ENCODE measurements around the gene LMTK2. TPM values are rescaled to one million over a fixed set of nuclear protein-coding genes. Genes with fewer than 3 reads are reported as not detected.

LMTK2 gene
- total and polyA plus RNA-seq, 2 donors (not counting 1 experiment from before 2014, with no cell fraction given): 5.2 to 6.9 TPM

- Histone ChIP-seq H3K4me2 (ENCODE audit: extremely low read depth, insufficient read depth, low read length) (no peak overlapping the region), H3K4me3 (replicated peaks in 1 of 4; ENCODE audit: control extremely low read depth in 1 of 4, insufficient read depth in 1 of 4, low read depth in 3 of 4, low read length in 4 of 4) (no peak overlapping the region), H2AFZ (ENCODE audit: low read length) (no peak overlapping the region), H4K20me1 (ENCODE audit: control insufficient read depth, extremely low read depth, insufficient read depth, low read length) (no peaks in the 10 kb centered on the region), H3K27me3 (ENCODE audit: control insufficient read depth, insufficient read depth, low read length) (no peaks in the 10 kb centered on the region), H3K9me3 (ENCODE audit: control insufficient read depth, insufficient read depth, low read depth, low read length) (no peaks in the 10 kb centered on the region), H3K36me3 (ENCODE audit: control insufficient read depth, insufficient read depth, low read length) (no peaks in the 10 kb centered on the region), H3K79me2 (ENCODE audit: control insufficient read depth, insufficient read depth, low read length) (no peaks in the 10 kb centered on the region), H3K27ac (ENCODE audit: insufficient read depth, low read length) (no peak overlapping the region), H3K9ac (ENCODE audit: insufficient read depth, low read length) (no peak overlapping the region), H3K4me1 (ENCODE audit: control insufficient read depth, extremely low read depth, insufficient read depth, low read length) (no peaks in the 10 kb centered on the region)
- DNase-seq (ENCODE audit: low read depth in 2 of 2): no peak
- no peak for TF ChIP-seq EZH2 (IDR thresholded peaks at IDR 0.05; ENCODE audit: low read length, missing control alignments)
- TF ChIP-seq, protein P1, sequence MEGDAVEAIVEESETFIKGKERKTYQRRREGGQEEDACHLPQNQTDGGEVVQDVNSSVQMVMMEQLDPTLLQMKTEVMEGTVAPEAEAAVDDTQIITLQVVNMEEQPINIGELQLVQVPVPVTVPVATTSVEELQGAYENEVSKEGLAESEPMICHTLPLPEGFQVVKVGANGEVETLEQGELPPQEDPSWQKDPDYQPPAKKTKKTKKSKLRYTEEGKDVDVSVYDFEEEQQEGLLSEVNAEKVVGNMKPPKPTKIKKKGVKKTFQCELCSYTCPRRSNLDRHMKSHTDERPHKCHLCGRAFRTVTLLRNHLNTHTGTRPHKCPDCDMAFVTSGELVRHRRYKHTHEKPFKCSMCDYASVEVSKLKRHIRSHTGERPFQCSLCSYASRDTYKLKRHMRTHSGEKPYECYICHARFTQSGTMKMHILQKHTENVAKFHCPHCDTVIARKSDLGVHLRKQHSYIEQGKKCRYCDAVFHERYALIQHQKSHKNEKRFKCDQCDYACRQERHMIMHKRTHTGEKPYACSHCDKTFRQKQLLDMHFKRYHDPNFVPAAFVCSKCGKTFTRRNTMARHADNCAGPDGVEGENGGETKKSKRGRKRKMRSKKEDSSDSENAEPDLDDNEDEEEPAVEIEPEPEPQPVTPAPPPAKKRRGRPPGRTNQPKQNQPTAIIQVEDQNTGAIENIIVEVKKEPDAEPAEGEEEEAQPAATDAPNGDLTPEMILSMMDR (conservative IDR thresholded peaks at IDR 0.05 in 1 of 2, IDR thresholded peaks at IDR 0.05 in 1 of 2; ENCODE audit: low read depth in 1 of 2, low read length in 2 of 2): no peak
Observed at GRCh38 chr7:98178762-98179490, 72.3 kb downstream of the LMTK2 start.

- no peak overlapping the region for H3K9ac ChIP-seq (ENCODE audit: insufficient read depth, low read length)
- H3K27me3 ChIP-seq (ENCODE audit: control insufficient read depth, insufficient read depth, low read length): no peaks in the 10 kb centered on the region
- H3K4me2 ChIP-seq (ENCODE audit: extremely low read depth, insufficient read depth, low read length): no peak overlapping the region
- no peak overlapping the region for H3K4me3 ChIP-seq (replicated peaks in 1 of 4; ENCODE audit: control extremely low read depth in 1 of 4, insufficient read depth in 1 of 4, low read depth in 3 of 4, low read length in 4 of 4)
- H4K20me1 ChIP-seq (ENCODE audit: control insufficient read depth, extremely low read depth, insufficient read depth, low read length): no peaks in the 10 kb centered on the region
- no peaks in the 10 kb centered on the region for H3K36me3 ChIP-seq (ENCODE audit: control insufficient read depth, insufficient read depth, low read length)
- H2AFZ ChIP-seq (ENCODE audit: low read length): no peak overlapping the region
- H3K79me2 ChIP-seq (ENCODE audit: control insufficient read depth, insufficient read depth, low read length): no peaks in the 10 kb centered on the region
- DNase-seq (ENCODE audit: low read depth in 2 of 2): no peak
- no peak overlapping the region for H3K27ac ChIP-seq (ENCODE audit: insufficient read depth, low read length)
- H3K9me3 ChIP-seq (ENCODE audit: control insufficient read depth, insufficient read depth, low read depth, low read length): no peaks in the 10 kb centered on the region
- H3K4me1 ChIP-seq (ENCODE audit: control insufficient read depth, extremely low read depth, insufficient read depth, low read length): no peaks in the 10 kb centered on the region
- no peak for TF ChIP-seq EZH2 (IDR thresholded peaks at IDR 0.05; ENCODE audit: low read length, missing control alignments)
- TF ChIP-seq, protein P1 (conservative IDR thresholded peaks at IDR 0.05 in 1 of 2, IDR thresholded peaks at IDR 0.05 in 1 of 2; ENCODE audit: low read depth in 1 of 2, low read length in 2 of 2): no peak
Observed at GRCh38 chr7:98180751-98181150, 74.1 kb downstream of the LMTK2 start.

- no peaks in the 10 kb centered on the region for H3K9me3 ChIP-seq (ENCODE audit: control insufficient read depth, insufficient read depth, low read depth, low read length)
- no peak overlapping the region for H2AFZ ChIP-seq (ENCODE audit: low read length)
- no peak for DNase-seq (ENCODE audit: low read depth in 2 of 2)
- no peaks in the 10 kb centered on the region for H3K27me3 ChIP-seq (ENCODE audit: control insufficient read depth, insufficient read depth, low read length)
- no peak overlapping the region for H3K4me2 ChIP-seq (ENCODE audit: extremely low read depth, insufficient read depth, low read length)
- no peak overlapping the region for H3K9ac ChIP-seq (ENCODE audit: insufficient read depth, low read length)
- H3K4me1 ChIP-seq (ENCODE audit: control insufficient read depth, extremely low read depth, insufficient read depth, low read length): no peaks in the 10 kb centered on the region
- no peaks in the 10 kb centered on the region for H4K20me1 ChIP-seq (ENCODE audit: control insufficient read depth, extremely low read depth, insufficient read depth, low read length)
- no peak for TF ChIP-seq EZH2 (IDR thresholded peaks at IDR 0.05; ENCODE audit: low read length, missing control alignments)
- TF ChIP-seq, protein P1 (conservative IDR thresholded peaks at IDR 0.05 in 1 of 2, IDR thresholded peaks at IDR 0.05 in 1 of 2; ENCODE audit: low read depth in 1 of 2, low read length in 2 of 2): no peak
- no peak overlapping the region for H3K4me3 ChIP-seq (replicated peaks in 1 of 4; ENCODE audit: control extremely low read depth in 1 of 4, insufficient read depth in 1 of 4, low read depth in 3 of 4, low read length in 4 of 4)
- H3K27ac ChIP-seq (ENCODE audit: insufficient read depth, low read length): no peak overlapping the region
- no peaks in the 10 kb centered on the region for H3K36me3 ChIP-seq (ENCODE audit: control insufficient read depth, insufficient read depth, low read length)
- no peaks in the 10 kb centered on the region for H3K79me2 ChIP-seq (ENCODE audit: control insufficient read depth, insufficient read depth, low read length)
Observed at GRCh38 chr7:98185101-98185500, 78.4 kb downstream of the LMTK2 start.

All from fibroblast of lung (primary cell).